GM21390 (cell line): ENCODE data around the gene ERVK3-1.
"Not testable (repeated sequence)": the region's sequence is repeated elsewhere in the genome, so short reads cannot be mapped to it uniquely, and the experiment has no call there.

Experiments used
- ATAC-seq: cut with Tn5 transposase; IDR thresholded peaks from one replicate; pipeline ENCODE4 v1.9.1; 2021; ENCODE audit not compliant: unreplicated experiment

Gene ERVK3-1

GRCh38 chr19:58305065-58305931 lies at the start of gene ERVK3-1:
TSS of gene ERVK3-1 (plus strand) at chr19:58305377. CDS start at chr19:58312169, 6,792 bp downstream.
- ATAC-seq: peak; percentile 97

- ATAC-seq: not testable (repeated sequence)
Observed at GRCh38 chr19:58258259-58258658, 46.9 kb upstream of the ERVK3-1 start.

- ATAC-seq: no peak
Observed at GRCh38 chr19:58261600-58261967, 43.6 kb upstream of the ERVK3-1 start.

GRCh38 chr19:58261968-58262921 lies 42.9 kb upstream of the ERVK3-1 start:
- ATAC-seq: no peak

- no peak for ATAC-seq
Observed at GRCh38 chr19:58262922-58263296, 42.3 kb upstream of the ERVK3-1 start.

GRCh38 chr19:58265100-58265499 lies 40.1 kb upstream of the ERVK3-1 start:
- ATAC-seq: no peak

- no peak for ATAC-seq
Observed at GRCh38 chr19:58268344-58268743, 36.8 kb upstream of the ERVK3-1 start.

GRCh38 chr19:58274771-58275201 lies 30.4 kb upstream of the ERVK3-1 start:
- no peak for ATAC-seq

- no peak for ATAC-seq
Observed at GRCh38 chr19:58275564-58275963, 29.6 kb upstream of the ERVK3-1 start.

GRCh38 chr19:58277197-58277596 lies 28.0 kb upstream of the ERVK3-1 start:
- ATAC-seq: no peak

- ATAC-seq: peak; percentile 3
Observed at GRCh38 chr19:58277748-58278540, 27.2 kb upstream of the ERVK3-1 start.

GRCh38 chr19:58278541-58279041 lies 26.6 kb upstream of the ERVK3-1 start, which contains the start of gene ZNF8:
TSS of gene ZNF8 (plus strand) at chr19:58278955. CDS start at chr19:58279082, 127 bp downstream.
- peak; percentile 94 for ATAC-seq

- ATAC-seq: peak; percentile 21
Observed at GRCh38 chr19:58279042-58279924, 25.9 kb upstream of the ERVK3-1 start.

GRCh38 chr19:58279925-58280316 lies 25.3 kb upstream of the ERVK3-1 start:
- no peak for ATAC-seq

- ATAC-seq: no peak
Observed at GRCh38 chr19:58284199-58284598, 21.0 kb upstream of the ERVK3-1 start.

- no peak for ATAC-seq
Observed at GRCh38 chr19:58291943-58292342, 13.2 kb upstream of the ERVK3-1 start.

GRCh38 chr19:58294743-58295374 lies 10.3 kb upstream of the ERVK3-1 start:
- no peak for ATAC-seq

- ATAC-seq: no peak
Observed at GRCh38 chr19:58296104-58296503, 9.1 kb upstream of the ERVK3-1 start.

- ATAC-seq: no peak
Observed at GRCh38 chr19:58300620-58301019, 4.6 kb upstream of the ERVK3-1 start.
